Esophagus squamous epithelium (tissue), 5 donors: Measurements from ENCODE around the gene SUCLG2. TPM values are rescaled to one million over a fixed set of nuclear protein-coding genes. Genes with fewer than 3 reads are reported as not detected.

Source experiments
- DNase-seq: peaks from one replicate; lab custom pipeline; 2025; lab: John Stamatoyannopoulos, UW
- H3K27ac ChIP-seq, 4 donors: fragments of 200-600 bp; sonication (generic); one replicate each; pipeline ENCODE4 v1.5.1; 2016 to 2019; ENCODE audit warnings: mild to moderate bottlenecking in 1 of 4
- H3K27me3 ChIP-seq, 4 donors: fragments of 200-600 bp; sonication (generic); 1 replicate in 3 of 4; 2 replicates in 1 of 4; pipeline versions ENCODE4 v1.5.1 to v1.6.0; 2017 to 2021; ENCODE audit warnings: antibody characterized with exemption in 1 of 4
- H3K36me3 ChIP-seq, 3 donors: fragments of 200-600 bp; sonication (generic); one replicate each; pipeline ENCODE4 v1.5.1; 2016 to 2019
- H3K4me1 ChIP-seq, 3 donors: fragments of 200-600 bp; sonication (generic); one replicate each; pipeline ENCODE4 v1.5.1; 2017 to 2019
- H3K4me3 ChIP-seq, 4 donors: fragments of 200-600 bp; sonication (generic); 1 replicate in 3 of 4; 2 replicates in 1 of 4; pipeline ENCODE4 v1.5.1; 2016 to 2019; ENCODE audit warnings: mild to moderate bottlenecking in 2 of 4, moderate library complexity in 1 of 4
- H3K9me3 ChIP-seq, 3 donors: fragments of 200-600 bp; sonication (generic); one replicate each; pipeline ENCODE4 v1.5.1; 2016 to 2019
- POLR2A ChIP-seq, 4 donors: fragments of 450-650 bp; IDR thresholded peaks; one replicate each; pipeline ENCODE4 v1.6.1; 2017; ENCODE audit warnings: antibody characterized with exemption in 4 of 4, mild to moderate bottlenecking in 4 of 4, moderate library complexity in 3 of 4
- WGBS, 2 donors: methylation state at CpG; one replicate each; pipeline ENCODE4 v1.1.5; 2018; 5-methylcytosine and 5-hydroxymethylcytosine counted together
- intact Hi-C: fragments of 100-400 bp; cut with DNase I; formaldehyde crosslinking; loops from one replicate; pipeline ENCODE4 v1.15.0; 2022
- total RNA-seq, 4 donors: library from RNA; depleted of rRNA; stranded (reverse); fragments of >200 nt; gene quantifications; one replicate each; pipeline ENCODE4 v1.1.0, GENCODE V29; 2016
- TF ChIP-seq, protein P1 (sequence below), 6 experiments: fragments of 450-650 bp in 4 of 6; fragments of 200-600 bp in 2 of 6; sonication (generic) in 2 of 6; IDR thresholded peaks; one replicate each; pipeline ENCODE4 v1.5.1; 2016 to 2019; ENCODE audit warnings: antibody characterized with exemption in 6 of 6, mild to moderate bottlenecking in 4 of 6, moderate library complexity in 4 of 6
- donor health status: DM: yes; HTN: yes; CAD: no.

The SUCLG2 gene
- total RNA-seq, 4 donors from 2014 or later: 29.4 to 55.4 (median 38.8) TPM

DNA sequence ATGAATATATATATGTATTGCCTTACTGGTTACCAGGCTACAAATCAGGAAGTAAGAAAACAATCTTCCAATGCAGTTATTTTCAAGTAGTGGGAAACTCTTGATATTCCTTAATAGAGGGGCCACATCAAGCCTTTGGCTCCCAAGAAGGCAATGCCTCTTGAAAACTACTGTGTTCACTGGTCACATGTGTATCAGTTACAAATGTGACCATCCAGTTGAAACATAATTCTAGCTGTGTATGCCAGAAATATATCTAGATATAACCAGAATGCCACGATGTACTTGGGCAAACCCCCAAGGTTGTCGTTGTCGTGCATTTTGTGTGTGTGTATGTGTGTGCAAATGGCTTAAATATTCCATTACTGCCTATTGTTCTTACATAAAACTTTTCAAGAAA is 200.8 kb downstream of the SUCLG2 start:
- intact Hi-C loops: no loop called here
- WGBS, 2 donors: 84% methylated on average over 3 of the region's 3 CpGs
- TF ChIP-seq, protein P1, sequence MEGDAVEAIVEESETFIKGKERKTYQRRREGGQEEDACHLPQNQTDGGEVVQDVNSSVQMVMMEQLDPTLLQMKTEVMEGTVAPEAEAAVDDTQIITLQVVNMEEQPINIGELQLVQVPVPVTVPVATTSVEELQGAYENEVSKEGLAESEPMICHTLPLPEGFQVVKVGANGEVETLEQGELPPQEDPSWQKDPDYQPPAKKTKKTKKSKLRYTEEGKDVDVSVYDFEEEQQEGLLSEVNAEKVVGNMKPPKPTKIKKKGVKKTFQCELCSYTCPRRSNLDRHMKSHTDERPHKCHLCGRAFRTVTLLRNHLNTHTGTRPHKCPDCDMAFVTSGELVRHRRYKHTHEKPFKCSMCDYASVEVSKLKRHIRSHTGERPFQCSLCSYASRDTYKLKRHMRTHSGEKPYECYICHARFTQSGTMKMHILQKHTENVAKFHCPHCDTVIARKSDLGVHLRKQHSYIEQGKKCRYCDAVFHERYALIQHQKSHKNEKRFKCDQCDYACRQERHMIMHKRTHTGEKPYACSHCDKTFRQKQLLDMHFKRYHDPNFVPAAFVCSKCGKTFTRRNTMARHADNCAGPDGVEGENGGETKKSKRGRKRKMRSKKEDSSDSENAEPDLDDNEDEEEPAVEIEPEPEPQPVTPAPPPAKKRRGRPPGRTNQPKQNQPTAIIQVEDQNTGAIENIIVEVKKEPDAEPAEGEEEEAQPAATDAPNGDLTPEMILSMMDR (IDR thresholded peaks at IDR 0.05): no peak
- no peak for TF ChIP-seq POLR2A (IDR thresholded peaks at IDR 0.05)

DNA sequence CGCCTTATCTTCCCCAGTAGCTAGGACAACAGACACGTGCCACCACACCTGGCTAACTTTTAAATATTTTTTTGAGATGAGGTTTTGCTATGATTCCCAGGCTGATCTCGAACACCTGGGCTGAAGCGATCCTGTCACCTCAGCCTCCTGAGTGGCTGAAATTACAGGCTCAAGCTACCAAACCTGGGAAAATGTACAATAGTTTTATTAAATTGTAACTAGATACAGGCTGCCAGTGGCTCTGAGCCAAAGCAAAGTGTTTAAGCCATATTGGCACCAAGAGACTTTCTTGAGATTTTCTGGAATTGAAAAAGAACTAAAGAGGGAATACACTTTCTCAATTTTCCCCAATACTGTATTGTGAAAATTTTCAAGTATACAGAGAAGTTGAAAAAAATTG is 204.3 kb downstream of the SUCLG2 start:
- 88 to 97% methylated on average over 2 to 4 of the region's 4 CpGs for WGBS, 2 donors
- no peak overlapping the region for H3K4me3 ChIP-seq

More for the DNA sequence above, 200.8 kb downstream of the SUCLG2 start:
- no peaks in the 10 kb centered on the region for H3K4me1 ChIP-seq
- no peak overlapping the region for H3K4me3 ChIP-seq
- no peaks in the 10 kb centered on the region for H3K27me3 ChIP-seq
- H3K27ac ChIP-seq: no peak overlapping the region
- H3K9me3 ChIP-seq: no peaks in the 10 kb centered on the region
- H3K36me3 ChIP-seq: no peaks in the 10 kb centered on the region
- DNase-seq: no peak

DNA sequence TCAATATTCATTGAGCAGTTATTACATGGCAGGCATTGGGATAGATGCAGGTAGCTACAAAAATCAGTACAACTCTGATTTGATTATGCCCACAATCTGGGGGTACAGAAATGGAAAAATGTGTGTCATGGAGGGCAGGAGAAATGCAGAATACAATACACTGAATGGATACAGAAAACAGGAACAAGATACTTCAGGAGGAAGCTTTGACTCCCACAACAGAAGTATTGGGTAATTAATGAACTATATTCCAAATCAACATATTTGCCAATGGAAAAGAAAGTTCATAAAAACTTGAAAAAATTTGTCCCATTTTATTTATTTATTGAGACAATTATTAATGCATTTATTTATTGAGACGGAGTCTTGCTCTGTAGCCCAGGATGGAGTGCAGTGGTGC is 207.0 kb downstream of the SUCLG2 start:
- Histone ChIP-seq H3K4me3 (no peak overlapping the region), H3K9me3 (no peaks in the 10 kb centered on the region), H3K4me1 (no peaks in the 10 kb centered on the region), H3K27me3 (no peaks in the 10 kb centered on the region), H3K27ac (no peak overlapping the region), H3K36me3 (no peaks in the 10 kb centered on the region)
- intact Hi-C loops: no loop called here
- no peak for TF ChIP-seq POLR2A (IDR thresholded peaks at IDR 0.05)
- TF ChIP-seq, protein P1 (IDR thresholded peaks at IDR 0.05): no peak
- 100% methylated on average over 1 of the region's 1 CpG for WGBS, 2 donors
- DNase-seq: no peak

More for the DNA sequence above, 204.3 kb downstream of the SUCLG2 start:
- H3K9me3 ChIP-seq: no peaks in the 10 kb centered on the region
- no peak overlapping the region for H3K27ac ChIP-seq
- TF ChIP-seq, protein P1 (IDR thresholded peaks at IDR 0.05): no peak
- TF ChIP-seq POLR2A (IDR thresholded peaks at IDR 0.05): no peak
- no peaks in the 10 kb centered on the region for H3K4me1 ChIP-seq
- H3K27me3 ChIP-seq: no peaks in the 10 kb centered on the region
- DNase-seq: no peak
- H3K36me3 ChIP-seq: no peaks in the 10 kb centered on the region
- intact Hi-C loops: no loop called here

DNA sequence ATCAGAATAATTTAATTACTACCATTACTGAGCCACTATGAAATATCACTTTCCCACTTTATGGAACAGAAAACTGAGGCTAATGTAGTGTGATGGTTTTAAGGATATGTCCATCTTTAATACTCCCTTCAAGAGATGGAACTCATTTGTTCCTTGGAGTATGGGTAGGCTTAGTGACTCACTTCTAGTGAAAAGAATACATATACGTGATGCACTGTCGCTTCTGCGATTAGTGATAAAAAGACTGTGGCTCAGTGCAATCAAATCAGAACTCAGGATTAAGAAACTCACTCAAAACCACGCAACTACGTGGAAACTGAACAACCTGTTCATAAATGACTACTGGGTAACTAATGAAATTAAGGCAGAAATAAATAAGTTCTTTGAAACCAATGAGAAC is 216.6 kb downstream of the SUCLG2 start:
- Histone ChIP-seq H3K4me3 (no peak overlapping the region), H3K27me3 (no peaks in the 10 kb centered on the region), H3K4me1 (no peaks in the 10 kb centered on the region), H3K9me3 (no peaks in the 10 kb centered on the region), H3K27ac (no peak overlapping the region), H3K36me3 (no peaks in the 10 kb centered on the region)
- WGBS, 2 donors: 82 to 84% methylated on average over 5 of the region's 5 CpGs
- intact Hi-C loops: no loop called here
- no peak for DNase-seq
- no peak for TF ChIP-seq POLR2A (IDR thresholded peaks at IDR 0.05)
- TF ChIP-seq, protein P1 (IDR thresholded peaks at IDR 0.05): no peak

DNA sequence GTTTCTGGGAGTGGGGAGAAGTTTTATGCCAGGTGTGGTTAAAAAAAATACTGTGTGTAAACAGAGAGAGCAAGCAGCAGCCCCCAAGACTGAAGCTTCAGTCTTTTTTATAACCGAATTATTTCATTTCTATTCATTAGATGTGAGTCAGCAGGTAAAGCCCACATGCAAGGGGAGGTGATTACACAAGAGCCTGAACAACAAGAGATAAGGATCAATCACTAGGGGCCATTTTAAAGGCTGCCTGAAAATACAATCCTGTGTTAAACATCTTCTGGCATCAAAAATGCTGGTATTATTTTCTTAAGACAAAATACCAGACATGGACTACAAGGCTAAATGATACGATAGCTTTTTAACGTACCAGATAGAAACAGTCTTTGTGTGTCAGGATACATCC is 217.3 kb downstream of the SUCLG2 start:
- no peak for TF ChIP-seq POLR2A (IDR thresholded peaks at IDR 0.05)
- TF ChIP-seq, protein P1 (IDR thresholded peaks at IDR 0.05): no peak
- no peak for DNase-seq
- no peaks in the 10 kb centered on the region for H3K36me3 ChIP-seq
- 80 to 89% methylated on average over 3 of the region's 3 CpGs for WGBS, 2 donors
- H3K27ac ChIP-seq: no peak overlapping the region
- no peaks in the 10 kb centered on the region for H3K27me3 ChIP-seq
- no peak overlapping the region for H3K4me3 ChIP-seq
- H3K4me1 ChIP-seq: no peaks in the 10 kb centered on the region
- intact Hi-C loops: no loop called here
- no peaks in the 10 kb centered on the region for H3K9me3 ChIP-seq
